HL-60 (cell line): ENCODE results near the gene RUBCNL.

Experiments
- CTCF ChIP-seq: IDR thresholded peaks from one replicate; pipeline ENCODE4 v1.5.1; 2011; ENCODE audit warnings: low read length, control low read depth, inconsistent platforms; ENCODE audit not compliant: insufficient read depth
- GABPA ChIP-seq: IDR thresholded peaks from 2 replicates; pipeline ENCODE4 v1.6.1; 2012; ENCODE audit warnings: low read depth
- POLR2AphosphoS5 ChIP-seq: IDR thresholded peaks from 2 replicates; pipeline ENCODE4 v1.6.1; 2012; ENCODE audit warnings: low read depth
- REST ChIP-seq: IDR thresholded peaks from 2 replicates; pipeline ENCODE4 v1.6.1; 2012; ENCODE audit warnings: low read depth; ENCODE audit not compliant: insufficient replicate concordance
- SPI1 ChIP-seq: IDR thresholded peaks from 2 replicates; pipeline ENCODE4 v1.6.1; 2012; ENCODE audit warnings: low read depth, mild to moderate bottlenecking, borderline replicate concordance

- TF ChIP-seq GABPA: no peak
- no peak for TF ChIP-seq REST
- no peak for TF ChIP-seq CTCF
- no peak for TF ChIP-seq POLR2AphosphoS5
- TF ChIP-seq SPI1: no peak
These were observed 43.6 kb downstream of the RUBCNL start for GRCh38 chr13:46343279-46343994.
